HCT116 (cell line): ENCODE measurements around the gene PBX1.

ENCODE experiments used
- CBX3 ChIP-seq: IDR thresholded peaks from 2 replicates; pipeline ENCODE4 v1.6.1; 2012; ENCODE audit warnings: low read depth
- CTCF ChIP-seq, 3 experiments: fragments of 200-600 bp in 1 of 3; sonication (generic) in 1 of 3; IDR thresholded peaks in 2 of 3; conservative IDR thresholded peaks in 1 of 3; 2 replicates each; pipeline ENCODE4 v1.5.1; 2012 to 2017; ENCODE audit warnings: low read depth in 2 of 3, low read length in 2 of 3, antibody characterized with exemption in 1 of 3, borderline replicate concordance in 1 of 3, control low read depth in 1 of 3, mild to moderate bottlenecking in 1 of 3, mixed read lengths in 1 of 3, mixed run types in 1 of 3, moderate library complexity in 1 of 3; ENCODE audit not compliant: insufficient read depth in 1 of 3
- EZH2 ChIP-seq: fragments of 200-600 bp; sonication (generic); IDR thresholded peaks from 2 replicates; pipeline ENCODE4 v1.6.1; 2017; ENCODE audit warnings: antibody characterized with exemption, mixed run types
- EZH2phosphoT487 ChIP-seq: fragments of 200-600 bp; IDR thresholded peaks from 2 replicates; pipeline ENCODE4 v1.6.1; 2018; ENCODE audit warnings: antibody characterized with exemption, borderline replicate concordance
- JUND ChIP-seq: IDR thresholded peaks from 2 replicates; pipeline ENCODE4 v1.6.1; 2012
- MAX ChIP-seq: IDR thresholded peaks from 2 replicates; pipeline ENCODE4 v1.6.1; 2012
- POLR2A ChIP-seq: IDR thresholded peaks from 2 replicates; pipeline ENCODE4 v1.7.0; 2011; ENCODE audit warnings: borderline replicate concordance; ENCODE audit not compliant: insufficient read depth, insufficient read length; ENCODE audit errors: extremely low read depth
- POLR2AphosphoS5 ChIP-seq: IDR thresholded peaks from 2 replicates; pipeline ENCODE4 v1.6.1; 2011; ENCODE audit warnings: mild to moderate bottlenecking, low read depth, low read length, moderate library complexity
- SIN3A ChIP-seq: IDR thresholded peaks from 2 replicates; pipeline ENCODE4 v1.6.1; 2012; ENCODE audit warnings: low read depth
- SRF ChIP-seq: IDR thresholded peaks from 2 replicates; pipeline ENCODE4 v1.6.1; 2012; ENCODE audit warnings: low read depth
- YY1 ChIP-seq: IDR thresholded peaks from 2 replicates; pipeline ENCODE4 v1.6.1; 2011; ENCODE audit warnings: low read length, low read depth, moderate library complexity, mild to moderate bottlenecking; ENCODE audit not compliant: insufficient replicate concordance; ENCODE audit errors: extremely low read depth
- ZFX ChIP-seq: fragments of 450-650 bp; IDR thresholded peaks from 2 replicates; pipeline ENCODE4 v1.6.1; 2017

GRCh38 chr1:164595212-164595611, 36.2 kb downstream of the PBX1 start:
- TF ChIP-seq CTCF (IDR thresholded peaks at IDR 0.05 in 2 of 3, conservative IDR thresholded peaks at IDR 0.05 in 1 of 3; ENCODE audit: borderline replicate concordance in 1 of 3, insufficient read depth in 1 of 3, low read depth in 2 of 3, low read length in 2 of 3) (no peak), POLR2A (no peak), YY1 (no peak), ZFX (no peak), EZH2phosphoT487 (no peak), SRF (no peak), EZH2 (no peak), MAX (no peak), POLR2AphosphoS5 (no peak), CBX3 (no peak), JUND (no peak), SIN3A (no peak)
